ENCODE data around the gene ZNF407. TPM values are rescaled to one million over a fixed set of nuclear protein-coding genes. Genes with fewer than 3 reads are reported as not detected.

ZNF407 gene
- total and polyA plus RNA-seq, 2 donors from 2014 or later, result 2.5 to 17.8 TPM

- DNase-seq, result no peak
These were observed 378.8 kb downstream of the ZNF407 start for GRCh38 chr18:74976331-74976909.

GRCh38 chr18:74977041-74977440 is 379.4 kb downstream of the ZNF407 start:
- DNase-seq (peak in 1 of 5 donors; percentile 14), FAIRE-seq (no peak)
- H3K4me1 ChIP-seq (ENCODE audit: control insufficient read depth in 2 of 3, insufficient read depth in 2 of 3, low read depth in 1 of 3, low read length in 3 of 3), result no peaks in the 10 kb centered on the region
- H3K36me3 ChIP-seq (ENCODE audit: control insufficient read depth in 2 of 3, insufficient read depth in 3 of 3, low read length in 3 of 3), result no peaks in the 10 kb centered on the region
- no peak overlapping the region for H3K9ac ChIP-seq (ENCODE audit: low read length in 3 of 3)
- intact Hi-C loops (cut with DNase I), result no loop called here
- no peak overlapping the region for H3K4me3 ChIP-seq (ENCODE audit: low read length in 3 of 3)
- TF ChIP-seq CTCF (IDR thresholded peaks at IDR 0.05; ENCODE audit: borderline replicate concordance, extremely low read depth, insufficient read depth), result no peak
- no peaks in the 10 kb centered on the region for H3K27me3 ChIP-seq (ENCODE audit: control insufficient read depth, insufficient read depth, low read length)
- no peaks in the 10 kb centered on the region for H3K9me3 ChIP-seq (ENCODE audit: control insufficient read depth in 2 of 3, insufficient read depth in 1 of 3, low read length in 3 of 3)
- no peak overlapping the region for H3K27ac ChIP-seq (ENCODE audit: low read depth in 2 of 2, low read length in 2 of 2)

More at GRCh38 chr18:74976331-74976909, 378.8 kb downstream of the ZNF407 start:
- Histone ChIP-seq H3K9me3 (ENCODE audit: control insufficient read depth in 2 of 3, insufficient read depth in 1 of 3, low read length in 3 of 3) (no peaks in the 10 kb centered on the region), H3K4me1 (ENCODE audit: control insufficient read depth in 2 of 3, insufficient read depth in 2 of 3, low read depth in 1 of 3, low read length in 3 of 3) (no peaks in the 10 kb centered on the region), H3K27me3 (ENCODE audit: control insufficient read depth, insufficient read depth, low read length) (no peaks in the 10 kb centered on the region), H3K27ac (ENCODE audit: low read depth in 2 of 2, low read length in 2 of 2) (no peak overlapping the region), H3K4me3 (ENCODE audit: low read length in 3 of 3) (no peak overlapping the region), H3K9ac (ENCODE audit: low read length in 3 of 3) (no peak overlapping the region), H3K36me3 (ENCODE audit: control insufficient read depth in 2 of 3, insufficient read depth in 3 of 3, low read length in 3 of 3) (no peaks in the 10 kb centered on the region)
- no peak for FAIRE-seq
- intact Hi-C loops (cut with DNase I), result no loop called here
- no peak for TF ChIP-seq CTCF (IDR thresholded peaks at IDR 0.05; ENCODE audit: borderline replicate concordance, extremely low read depth, insufficient read depth)

GRCh38 chr18:74980669-74981068 is 383.0 kb downstream of the ZNF407 start:
- Histone ChIP-seq H3K36me3 (ENCODE audit: control insufficient read depth in 2 of 3, insufficient read depth in 3 of 3, low read length in 3 of 3) (no peaks in the 10 kb centered on the region), H3K27ac (ENCODE audit: low read depth in 2 of 2, low read length in 2 of 2) (no peak overlapping the region), H3K4me3 (ENCODE audit: low read length in 3 of 3) (no peak overlapping the region), H3K4me1 (ENCODE audit: control insufficient read depth in 2 of 3, insufficient read depth in 2 of 3, low read depth in 1 of 3, low read length in 3 of 3) (no peaks in the 10 kb centered on the region), H3K27me3 (ENCODE audit: control insufficient read depth, insufficient read depth, low read length) (no peaks in the 10 kb centered on the region), H3K9me3 (ENCODE audit: control insufficient read depth in 2 of 3, insufficient read depth in 1 of 3, low read length in 3 of 3) (no peaks in the 10 kb centered on the region), H3K9ac (ENCODE audit: low read length in 3 of 3) (no peak overlapping the region)
- intact Hi-C loops (cut with DNase I), result no loop called here
- FAIRE-seq (no peak), DNase-seq (no peak)
- TF ChIP-seq CTCF (IDR thresholded peaks at IDR 0.05; ENCODE audit: borderline replicate concordance, extremely low read depth, insufficient read depth), result no peak

- FAIRE-seq, result no peak
- Histone ChIP-seq H3K9ac (ENCODE audit: low read length in 3 of 3) (no peak overlapping the region), H3K27ac (ENCODE audit: low read depth in 2 of 2, low read length in 2 of 2) (no peak overlapping the region), H3K9me3 (ENCODE audit: control insufficient read depth in 2 of 3, insufficient read depth in 1 of 3, low read length in 3 of 3) (no peaks in the 10 kb centered on the region), H3K4me1 (ENCODE audit: control insufficient read depth in 2 of 3, insufficient read depth in 2 of 3, low read depth in 1 of 3, low read length in 3 of 3) (no peaks in the 10 kb centered on the region), H3K36me3 (ENCODE audit: control insufficient read depth in 2 of 3, insufficient read depth in 3 of 3, low read length in 3 of 3) (no peaks in the 10 kb centered on the region), H3K27me3 (ENCODE audit: control insufficient read depth, insufficient read depth, low read length) (no peaks in the 10 kb centered on the region), H3K4me3 (ENCODE audit: low read length in 3 of 3) (no peak overlapping the region)
- no peak for DNase-seq
- intact Hi-C loops (cut with DNase I), result no loop called here
- TF ChIP-seq CTCF (IDR thresholded peaks at IDR 0.05; ENCODE audit: borderline replicate concordance, extremely low read depth, insufficient read depth), result no peak
These were observed 383.8 kb downstream of the ZNF407 start for GRCh38 chr18:74981476-74981875.
